GM18517 (cell line): ENCODE data around the gene ARHGEF11.
"Not testable (repeated sequence)": the region's sequence is repeated elsewhere in the genome, so short reads cannot be mapped to it uniquely, and the experiment has no call there.

ENCODE experiments used
- ATAC-seq: cut with Tn5 transposase; IDR thresholded peaks from one replicate; pipeline ENCODE4 v1.9.1; 2021; ENCODE audit warnings: mild to moderate bottlenecking, moderate library complexity; ENCODE audit not compliant: unreplicated experiment

Gene ARHGEF11, protein sequence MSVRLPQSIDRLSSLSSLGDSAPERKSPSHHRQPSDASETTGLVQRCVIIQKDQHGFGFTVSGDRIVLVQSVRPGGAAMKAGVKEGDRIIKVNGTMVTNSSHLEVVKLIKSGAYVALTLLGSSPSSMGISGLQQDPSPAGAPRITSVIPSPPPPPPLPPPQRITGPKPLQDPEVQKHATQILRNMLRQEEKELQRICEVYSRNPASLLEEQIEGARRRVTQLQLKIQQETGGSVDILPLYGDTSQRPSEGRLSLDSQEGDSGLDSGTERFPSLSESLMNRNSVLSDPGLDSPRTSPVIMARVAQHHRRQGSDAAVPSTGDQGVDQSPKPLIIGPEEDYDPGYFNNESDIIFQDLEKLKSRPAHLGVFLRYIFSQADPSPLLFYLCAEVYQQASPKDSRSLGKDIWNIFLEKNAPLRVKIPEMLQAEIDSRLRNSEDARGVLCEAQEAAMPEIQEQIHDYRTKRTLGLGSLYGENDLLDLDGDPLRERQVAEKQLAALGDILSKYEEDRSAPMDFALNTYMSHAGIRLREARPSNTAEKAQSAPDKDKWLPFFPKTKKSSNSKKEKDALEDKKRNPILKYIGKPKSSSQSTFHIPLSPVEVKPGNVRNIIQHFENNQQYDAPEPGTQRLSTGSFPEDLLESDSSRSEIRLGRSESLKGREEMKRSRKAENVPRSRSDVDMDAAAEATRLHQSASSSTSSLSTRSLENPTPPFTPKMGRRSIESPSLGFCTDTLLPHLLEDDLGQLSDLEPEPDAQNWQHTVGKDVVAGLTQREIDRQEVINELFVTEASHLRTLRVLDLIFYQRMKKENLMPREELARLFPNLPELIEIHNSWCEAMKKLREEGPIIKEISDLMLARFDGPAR (N-terminal part only)

DNA sequence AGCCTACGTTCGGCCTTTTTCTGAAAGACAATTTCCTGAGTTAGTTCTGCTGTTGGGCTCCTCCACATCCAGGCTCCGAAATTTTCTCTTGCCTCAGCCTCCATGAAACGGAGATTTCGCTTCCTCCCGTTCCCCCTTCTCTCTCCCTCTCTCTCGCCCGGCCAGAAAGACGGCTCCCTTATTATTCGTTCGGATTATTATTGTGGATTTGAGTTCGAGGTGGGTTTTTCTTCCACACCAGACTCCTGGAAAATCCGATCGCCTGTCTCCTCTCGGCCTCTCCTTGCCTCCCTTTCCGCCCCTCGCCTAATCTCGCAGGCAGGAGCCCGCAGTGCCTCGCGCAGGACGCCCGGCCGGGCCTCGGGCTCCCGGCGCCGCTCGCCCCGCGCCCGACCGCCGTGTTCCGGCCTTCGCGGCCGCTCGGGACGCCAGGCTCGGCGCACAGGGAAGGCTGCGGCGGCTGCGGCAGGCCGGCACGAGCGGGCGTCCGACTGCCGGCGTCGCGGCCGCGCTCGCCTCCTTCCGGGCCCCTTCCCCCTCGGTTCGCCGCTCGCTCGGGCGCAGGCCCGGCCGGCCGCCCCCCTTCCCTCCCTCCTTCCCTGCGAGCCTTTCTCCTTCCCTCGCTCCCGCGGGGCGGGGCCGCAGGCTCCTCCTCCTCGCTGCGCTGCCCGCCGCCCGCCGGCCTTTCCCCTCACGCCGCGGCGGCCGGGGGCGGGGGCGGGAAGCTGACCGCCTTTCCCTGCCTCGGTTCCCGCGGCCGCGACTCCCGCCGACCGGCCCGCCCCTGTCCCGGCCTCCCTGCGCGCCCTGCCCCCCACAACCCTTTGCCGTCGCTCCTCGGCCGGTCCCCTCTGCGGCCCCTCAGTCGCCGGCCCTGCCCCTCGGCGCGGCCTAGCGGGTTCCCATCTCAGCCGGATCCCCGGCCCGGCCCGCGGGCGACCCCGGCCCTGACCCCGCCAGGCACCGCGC lies at the start of gene ARHGEF11:
ARHGEF11 (minus strand) TSS at position 493 of the 969 bp plus-strand sequence. CDS start 1,412 bp downstream, outside the sequence.
- ATAC-seq: peak; percentile 64

DNA sequence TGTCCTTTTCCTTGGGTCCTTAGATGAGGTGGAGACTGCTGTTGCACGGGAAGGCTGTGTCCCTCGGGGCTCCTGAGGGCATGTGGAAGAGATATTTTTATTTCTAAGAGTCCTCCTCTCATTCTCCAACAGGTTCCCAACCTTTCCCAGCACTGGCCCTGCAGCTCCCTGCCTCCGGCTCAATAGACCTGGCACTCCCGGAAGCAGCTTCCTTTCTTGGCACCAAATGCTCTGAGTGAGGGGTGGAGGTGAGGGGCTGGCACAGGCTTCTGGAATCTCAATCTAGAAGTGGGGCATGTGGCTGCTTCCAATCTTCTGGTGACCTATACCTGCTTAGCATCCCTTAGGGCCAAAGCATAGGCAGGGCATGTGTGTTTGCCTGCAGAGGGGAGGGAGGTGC lies 49.5 kb upstream of the ARHGEF11 start:
- no peak for ATAC-seq

DNA sequence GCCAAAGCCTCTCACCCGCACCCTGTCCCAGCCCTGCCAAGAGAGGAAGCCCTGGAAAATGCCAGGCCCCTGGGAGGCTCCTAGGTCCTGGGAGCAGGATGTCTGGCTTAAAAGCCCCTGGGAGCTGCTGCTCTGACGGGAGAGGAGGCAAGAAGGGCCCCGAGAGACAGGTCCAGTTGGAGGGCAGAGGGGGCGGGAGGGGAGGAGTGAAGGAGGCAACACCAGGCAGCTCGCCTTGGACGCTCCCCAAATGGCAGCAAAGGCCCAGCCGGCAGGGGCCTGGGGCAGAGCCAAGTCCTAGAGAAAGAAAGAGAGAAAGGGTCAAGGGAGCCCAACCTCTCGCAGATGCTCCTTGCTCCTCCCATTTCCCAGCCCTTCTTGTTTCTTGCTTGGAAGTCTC lies 47.3 kb upstream of the ARHGEF11 start:
- ATAC-seq: no peak

DNA sequence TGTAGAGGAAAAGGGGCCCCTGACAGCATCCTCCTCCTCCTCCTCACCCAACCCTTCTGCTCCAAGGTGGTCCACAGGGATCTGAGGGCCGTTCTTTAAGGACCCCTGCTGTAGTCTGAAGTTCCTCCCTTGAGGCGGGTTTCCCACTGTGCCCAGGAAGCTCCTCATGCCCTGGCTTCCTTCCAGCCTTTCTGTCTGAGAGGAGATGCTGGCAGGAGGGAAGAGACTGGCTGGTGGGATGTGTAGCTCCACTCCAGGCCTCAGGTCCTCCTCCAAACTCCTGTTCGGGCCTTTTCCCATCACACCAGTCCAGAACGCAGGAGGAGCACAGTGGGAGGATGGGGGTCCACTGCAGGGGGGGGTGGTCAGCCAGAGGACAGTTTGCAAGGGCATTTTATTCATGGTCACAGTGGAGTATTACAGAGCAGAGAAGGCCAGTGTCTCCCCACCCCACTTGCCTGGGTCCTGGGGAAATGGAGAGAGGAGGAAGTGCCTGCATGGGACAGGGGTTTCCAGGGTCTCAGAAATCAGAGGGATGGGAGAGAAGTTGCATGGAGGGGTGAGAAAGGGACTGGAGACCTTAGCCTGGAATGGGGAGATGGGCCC lies 46.2 kb upstream of the ARHGEF11 start:
- ATAC-seq: no peak

DNA sequence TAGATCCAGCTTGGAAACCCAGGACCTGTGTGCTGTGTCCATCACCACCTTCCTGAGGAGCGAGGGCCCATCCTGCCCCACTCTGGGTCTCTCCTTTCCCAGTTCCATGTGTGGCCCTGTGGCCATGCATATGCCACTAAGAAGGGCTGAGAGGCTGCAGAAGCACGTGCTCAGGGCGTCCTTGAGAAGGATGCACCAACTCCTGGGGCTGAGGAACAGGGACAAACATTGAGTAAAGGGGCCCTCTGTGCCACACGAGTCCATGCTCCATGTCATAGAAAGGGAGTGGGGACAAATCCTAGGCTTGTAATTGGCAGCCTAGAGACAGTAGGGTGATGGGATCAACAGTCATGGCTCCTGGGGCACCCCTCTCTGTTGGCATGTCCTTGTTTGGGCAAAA lies 45.6 kb upstream of the ARHGEF11 start:
- no peak for ATAC-seq

DNA sequence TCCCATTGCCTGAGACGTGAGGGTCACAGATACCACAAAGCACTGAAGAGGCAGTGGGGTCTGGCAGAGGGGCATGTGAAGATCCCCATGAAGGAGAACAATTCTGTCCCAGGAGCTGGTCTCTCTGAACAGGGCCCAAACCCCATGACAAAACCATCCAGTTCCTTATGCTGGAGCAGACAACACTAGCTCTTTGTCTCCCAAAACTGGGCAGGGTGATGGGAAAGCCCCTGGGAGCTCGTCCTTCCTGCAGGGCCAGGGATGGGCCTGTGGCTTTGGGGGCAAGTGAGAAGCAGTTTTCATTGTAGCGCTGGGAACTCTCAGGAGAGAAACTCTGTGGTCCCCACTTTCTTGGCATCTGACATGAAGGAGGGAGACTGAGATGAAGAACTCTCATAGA lies 45.2 kb upstream of the ARHGEF11 start:
- no peak for ATAC-seq

DNA sequence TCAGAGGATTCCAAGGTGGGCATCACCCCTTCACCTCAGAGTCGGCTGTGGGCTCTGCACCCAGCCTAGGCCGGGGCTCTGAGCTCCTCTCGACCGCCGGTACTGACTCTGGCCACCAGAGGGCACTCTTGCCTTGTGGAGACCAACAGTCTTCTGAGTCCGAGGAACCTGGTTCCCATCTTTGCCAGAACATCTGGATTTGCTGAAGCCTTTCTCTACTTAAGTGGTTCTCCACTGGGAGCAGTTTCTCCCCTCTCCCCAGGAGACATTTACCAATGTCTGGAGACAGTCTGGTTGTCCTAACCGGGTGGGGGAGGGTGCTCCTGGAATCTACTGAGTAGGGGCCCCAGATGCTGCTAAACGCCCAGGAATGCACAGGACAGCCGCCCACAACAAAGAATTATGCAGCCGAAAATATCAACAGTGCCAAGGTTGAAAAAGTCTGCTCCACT lies 44.7 kb upstream of the ARHGEF11 start:
- no peak for ATAC-seq

DNA sequence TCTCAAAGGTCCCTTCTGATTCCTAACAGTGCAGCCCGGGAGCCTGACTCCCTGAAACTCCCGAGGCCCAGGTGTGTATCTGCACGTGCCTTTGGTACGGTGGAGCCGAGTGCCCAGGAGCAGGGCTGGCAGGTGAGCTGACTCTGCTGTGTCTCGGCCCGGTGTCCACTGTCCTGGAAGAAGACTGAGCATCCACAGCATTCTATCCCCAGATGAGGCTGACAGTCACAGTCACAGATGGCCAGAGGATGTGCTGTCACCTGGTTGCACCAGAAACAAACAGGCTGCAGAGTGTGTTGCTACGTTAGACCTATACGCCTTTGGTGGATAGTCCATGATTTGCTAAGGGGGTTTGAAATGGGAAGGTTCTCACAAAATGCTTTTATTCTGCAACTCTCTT lies 44.2 kb upstream of the ARHGEF11 start:
- ATAC-seq: no peak

DNA sequence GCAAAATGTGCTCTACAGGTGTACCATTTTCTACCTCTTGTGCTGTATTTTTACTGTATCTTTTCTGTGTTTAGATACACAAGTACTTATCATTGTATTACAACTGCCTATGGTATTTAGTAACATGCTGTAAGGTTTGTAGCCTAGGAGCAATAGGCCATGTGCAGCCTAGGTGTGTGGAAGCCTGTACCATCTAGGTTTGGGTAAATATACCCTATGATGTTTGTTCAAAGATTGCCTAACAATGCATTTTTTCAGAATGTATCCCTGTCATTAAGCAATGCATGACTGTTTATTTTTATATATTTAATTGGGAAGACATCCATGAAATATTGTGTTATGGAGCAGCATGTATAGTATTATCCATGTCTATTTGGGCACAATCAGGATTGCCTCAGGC lies 43.1 kb upstream of the ARHGEF11 start:
- ATAC-seq: no peak

DNA sequence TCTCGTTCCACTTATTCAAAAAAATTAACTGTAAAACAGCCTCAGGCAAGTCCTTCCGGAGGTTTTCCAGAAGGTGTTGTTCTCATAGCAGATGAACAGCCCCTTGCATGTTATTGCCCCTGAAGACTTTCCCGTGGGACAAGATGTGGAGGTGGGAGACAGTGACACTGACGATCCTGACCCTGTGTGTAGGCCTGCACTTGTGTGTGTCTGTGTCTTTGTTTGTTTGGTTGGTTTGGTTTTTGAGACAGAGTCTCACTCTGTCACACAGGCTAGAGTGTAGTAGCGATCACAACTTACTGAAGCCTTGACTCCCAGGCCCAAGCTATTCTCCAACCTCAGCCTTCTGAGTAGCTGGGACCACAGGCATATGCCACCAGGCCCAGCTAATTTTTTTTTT lies 41.5 kb upstream of the ARHGEF11 start:
- no peak for ATAC-seq

DNA sequence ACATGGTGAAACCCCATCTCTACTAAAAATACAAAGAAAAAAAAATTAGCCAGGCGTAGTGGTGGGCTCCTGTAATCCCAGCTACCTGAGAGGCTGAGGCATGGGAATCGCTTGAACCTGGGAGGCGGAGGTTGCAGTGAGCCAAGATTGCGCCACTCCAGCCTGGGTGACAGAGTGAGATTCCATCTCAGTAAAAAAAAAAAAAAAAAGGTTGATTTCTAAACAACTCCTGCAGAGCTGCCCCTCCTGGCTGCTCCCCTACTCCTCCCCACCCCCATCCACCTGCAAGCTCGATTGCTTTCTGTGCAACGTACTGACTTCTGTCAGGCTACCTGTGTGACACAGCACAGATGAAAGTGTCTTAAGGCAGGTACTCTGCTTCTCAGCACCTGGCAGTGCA lies 40.8 kb upstream of the ARHGEF11 start:
- ATAC-seq: no peak

DNA sequence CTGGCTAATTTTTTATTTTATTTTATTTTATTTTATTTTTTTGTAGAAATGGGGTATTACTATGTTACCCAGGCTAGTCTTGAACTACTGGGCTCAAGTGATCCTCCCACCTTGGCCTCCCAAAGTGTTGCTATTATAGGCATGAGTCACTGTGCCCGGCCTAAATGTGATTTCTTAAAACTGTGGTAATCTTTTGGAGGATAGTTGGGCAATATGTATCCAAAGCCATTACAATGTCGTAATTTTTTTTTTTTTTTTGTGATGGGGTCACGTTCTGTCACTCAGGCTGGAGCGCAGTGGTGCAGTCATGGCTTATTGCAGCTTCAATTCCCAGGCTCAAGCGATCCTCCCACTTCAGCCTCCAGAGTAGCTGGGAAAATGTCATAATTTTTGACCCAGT lies 39.9 kb upstream of the ARHGEF11 start:
- ATAC-seq: no peak

DNA sequence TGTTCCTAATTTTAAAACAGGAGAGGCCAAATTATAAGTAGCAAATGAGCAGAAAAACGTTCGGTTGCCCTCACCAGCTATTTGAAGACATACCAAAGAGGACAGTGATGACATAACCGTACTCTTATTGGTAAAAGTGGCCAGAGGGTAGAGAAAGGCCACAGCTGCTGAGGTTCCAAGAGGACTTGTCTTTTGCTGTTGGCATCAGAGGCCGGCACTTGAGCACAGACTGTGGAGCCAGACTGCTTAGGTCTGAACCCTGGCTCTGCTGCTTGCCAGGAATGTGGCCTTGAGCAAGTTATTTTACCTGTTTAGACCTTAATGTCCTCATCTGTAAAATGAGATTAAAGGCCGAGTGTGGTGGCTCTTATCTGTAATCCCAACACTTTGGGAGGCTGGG lies 39.2 kb upstream of the ARHGEF11 start:
- no peak for ATAC-seq

DNA sequence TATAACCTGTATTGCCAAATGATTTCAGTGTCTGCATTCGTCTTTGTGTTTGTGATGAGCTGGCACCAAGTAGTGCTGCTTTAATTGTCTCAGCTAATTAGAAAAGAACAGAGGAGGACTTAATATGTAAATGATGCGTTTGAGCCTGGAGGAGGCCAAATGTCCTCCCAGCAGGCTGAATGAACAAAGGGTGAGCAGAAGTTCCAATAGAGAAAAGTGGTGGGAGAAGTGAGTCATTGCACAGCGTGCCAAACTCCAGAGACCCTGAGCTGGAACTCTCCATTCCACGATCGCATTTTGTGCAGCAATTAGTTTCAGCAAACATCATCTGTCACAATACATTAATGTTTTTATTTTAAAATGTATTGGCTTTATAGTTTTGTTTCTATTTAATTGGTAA lies 36.2 kb upstream of the ARHGEF11 start:
- no peak for ATAC-seq

DNA sequence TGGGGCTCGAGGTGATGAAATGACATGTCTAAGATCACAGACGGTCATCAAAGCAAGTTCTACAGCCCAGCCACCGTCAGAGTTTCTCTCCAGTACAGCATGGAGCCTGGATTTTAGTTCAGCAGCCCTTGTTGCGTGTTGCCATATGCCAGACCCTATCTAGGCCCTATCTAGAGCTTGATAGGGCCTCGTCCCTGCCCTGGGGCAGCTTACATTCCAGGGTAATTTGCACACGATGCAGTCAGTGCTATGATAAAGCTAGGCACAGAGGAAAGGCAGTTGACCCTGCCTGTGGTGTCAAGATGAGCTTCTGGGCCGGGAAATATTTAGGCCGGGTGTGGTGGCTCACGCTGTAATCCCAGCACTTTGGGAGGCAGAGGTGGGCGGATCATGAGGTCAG lies 35.2 kb upstream of the ARHGEF11 start:
- ATAC-seq: no peak

DNA sequence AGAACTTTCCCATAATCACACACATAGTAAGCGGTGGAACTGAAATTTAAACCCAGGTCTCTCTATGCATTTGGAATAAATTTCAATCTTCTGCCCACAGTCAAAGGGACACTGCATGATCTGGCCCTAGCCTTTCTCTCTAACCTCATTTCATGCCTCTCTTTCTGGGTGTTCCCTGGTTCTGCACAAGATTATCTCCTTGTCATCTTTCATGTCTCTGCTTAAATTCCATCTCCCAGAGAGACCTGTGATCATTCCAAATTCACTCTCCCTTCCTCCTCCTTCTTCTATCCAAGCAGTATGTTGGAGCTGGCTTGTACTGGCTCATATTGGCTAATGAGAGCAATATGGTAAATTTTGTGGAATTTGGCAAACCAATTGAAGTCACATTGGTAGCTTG lies 31.9 kb upstream of the ARHGEF11 start:
- ATAC-seq: no peak

DNA sequence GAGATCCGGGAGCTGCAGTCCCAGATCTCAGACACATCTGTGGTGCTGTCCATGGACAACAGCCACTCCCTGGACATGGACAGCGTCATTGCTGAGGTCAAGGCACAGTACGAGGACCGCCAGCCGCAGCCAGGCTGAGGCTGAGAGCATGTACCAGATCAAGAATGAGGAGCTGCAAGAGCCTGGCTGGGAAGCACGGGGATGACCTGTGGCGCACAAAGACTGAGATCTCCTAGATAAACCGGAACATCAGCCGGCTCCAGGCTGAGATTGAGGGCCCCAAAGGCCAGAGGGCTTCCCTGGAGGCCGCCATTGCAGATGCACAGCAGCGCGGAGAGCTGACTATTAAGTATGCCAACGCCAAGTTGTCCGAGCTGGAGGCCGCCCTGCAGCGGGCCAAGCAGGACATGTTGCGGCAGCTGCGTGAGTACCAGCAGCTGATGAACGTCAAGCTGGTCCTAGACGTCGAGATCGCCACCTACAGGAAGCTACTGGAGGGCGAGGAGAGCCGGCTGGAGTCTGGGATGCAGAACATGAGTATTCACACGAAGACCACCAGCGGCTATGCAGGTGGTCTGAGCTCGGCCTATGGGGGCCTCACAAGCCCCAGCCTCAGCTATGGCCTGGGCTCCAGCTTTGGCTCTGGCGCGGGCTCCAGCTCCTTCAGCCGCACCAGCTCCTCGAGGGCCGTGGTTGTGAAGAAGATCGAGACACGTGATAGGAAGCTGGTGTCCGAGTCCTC lies 28.6 kb upstream of the ARHGEF11 start:
- ATAC-seq: no peak

DNA sequence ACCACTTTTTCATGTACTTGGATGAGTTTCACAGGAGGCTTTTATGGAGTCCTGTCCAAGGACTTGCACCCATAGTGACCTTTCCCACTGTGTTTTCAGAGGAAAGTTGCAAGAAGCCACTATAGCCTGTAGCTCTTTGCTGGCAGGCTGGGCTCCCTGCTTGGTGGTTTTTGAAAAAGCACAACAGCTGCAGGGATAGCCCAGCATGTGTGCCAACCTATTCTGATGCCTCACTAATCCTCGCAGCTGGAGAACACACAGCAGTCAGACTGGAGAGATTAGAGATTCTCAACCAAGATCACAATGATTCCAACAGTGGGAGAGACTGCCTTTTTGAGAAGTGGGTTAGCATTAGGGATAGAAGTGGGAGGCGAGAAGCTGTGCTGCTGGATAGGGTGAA lies 24.1 kb upstream of the ARHGEF11 start:
- no peak for ATAC-seq

DNA sequence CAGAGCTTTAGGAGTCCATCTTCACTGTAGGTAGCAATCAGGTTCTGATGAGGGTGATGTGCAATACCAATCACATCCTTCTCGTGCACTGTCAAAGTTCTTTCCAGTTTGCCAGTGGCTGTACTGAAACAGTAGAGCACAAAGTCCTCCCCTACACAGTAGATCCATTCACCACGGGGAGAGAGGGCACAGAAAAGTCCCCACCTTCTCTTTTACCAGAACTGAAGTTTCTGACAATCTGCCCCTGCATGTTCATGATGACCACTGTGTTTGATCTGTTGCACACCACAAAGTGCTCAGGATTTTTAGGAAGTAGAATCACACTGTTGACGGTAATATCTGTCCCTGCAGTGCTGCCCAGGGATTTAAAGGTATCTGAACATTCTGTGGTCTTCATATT lies 13.7 kb upstream of the ARHGEF11 start:
- not testable (repeated sequence) for ATAC-seq

DNA sequence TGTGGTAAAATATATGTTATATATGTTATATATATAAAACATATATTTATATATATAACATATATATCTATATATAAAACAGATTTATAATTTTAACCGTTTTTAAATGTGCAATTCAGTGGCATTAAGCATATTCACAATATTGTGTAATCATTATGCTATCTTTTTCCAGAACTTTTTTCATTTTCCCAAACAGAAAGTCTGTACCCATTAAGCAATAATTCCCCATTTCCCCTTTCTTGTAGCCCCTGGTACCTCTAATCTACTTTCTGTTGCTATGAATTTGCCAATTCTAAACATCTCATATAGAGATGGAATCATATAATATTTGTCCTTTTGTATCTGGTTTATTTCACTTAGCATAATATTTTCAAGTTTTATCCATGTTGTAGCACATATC lies 10.7 kb upstream of the ARHGEF11 start:
- ATAC-seq: no peak
